ENCODE measurements around the gene SLC5A6.
"Not testable (repeated sequence)": the region's sequence is repeated elsewhere in the genome, so short reads cannot be mapped to it uniquely, and the experiment has no call there.

SLC5A6 gene

DNA sequence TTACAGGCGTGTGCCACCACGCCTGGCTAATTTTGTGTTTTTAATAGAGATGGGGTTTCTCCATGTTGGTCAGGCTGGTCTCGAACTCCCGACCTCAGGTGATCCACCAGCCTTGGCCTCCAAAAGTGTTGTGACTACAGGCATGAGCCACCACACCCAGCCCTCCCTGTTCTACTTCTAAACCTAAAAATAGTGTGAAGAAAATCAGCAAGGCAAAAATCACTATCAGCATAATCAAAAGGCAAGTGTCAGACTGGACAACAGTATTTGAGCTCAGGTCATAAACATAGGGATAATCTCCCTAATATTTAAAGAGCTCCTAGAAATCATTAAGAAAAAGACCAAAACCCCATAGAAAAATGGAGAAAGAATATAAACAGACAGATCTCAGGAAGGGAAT lies 36.3 kb downstream of the SLC5A6 start:
- not testable (repeated sequence) for FAIRE-seq; DNase-seq (ENCODE audit: low spot score)

DNA sequence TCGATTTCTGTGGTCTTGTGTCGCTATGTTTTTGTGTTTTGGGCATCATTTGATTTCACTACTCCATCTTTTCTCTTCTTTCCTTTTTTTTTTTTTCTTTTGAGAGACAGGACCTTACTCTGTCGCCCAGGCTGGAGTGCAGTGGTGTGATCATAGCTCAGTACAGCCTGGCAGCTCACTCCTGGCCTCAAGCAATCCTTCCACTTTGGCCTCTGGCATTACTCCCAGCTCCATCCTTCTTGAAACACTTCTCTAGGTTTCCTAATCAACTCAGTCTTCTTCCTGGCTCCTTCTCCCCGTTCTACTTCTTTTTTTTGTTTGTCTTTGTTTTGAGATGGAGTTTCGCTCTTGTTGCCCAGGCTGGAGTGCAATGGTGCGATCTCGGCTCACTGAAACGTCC lies 36.7 kb downstream of the SLC5A6 start:
- DNase-seq (ENCODE audit: low spot score): no peak

DNA sequence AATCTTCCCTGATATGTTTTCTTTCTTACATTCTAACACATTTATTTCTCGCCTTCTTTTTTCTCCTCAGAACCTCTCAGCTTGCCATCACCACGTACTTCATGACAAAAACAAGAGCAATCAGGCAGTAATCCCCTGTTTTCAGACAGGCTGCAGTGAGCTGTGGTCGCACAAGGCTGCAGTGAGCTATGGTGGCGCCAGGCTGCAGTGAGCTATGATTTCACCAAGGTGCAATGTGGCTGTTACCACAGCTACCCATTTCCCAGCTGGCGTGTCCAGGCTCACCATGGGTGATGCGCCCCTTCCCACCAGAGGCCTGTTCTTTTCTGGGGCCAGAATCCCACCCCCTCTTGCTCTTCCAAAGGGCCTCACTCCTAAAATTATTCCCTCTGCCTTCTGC lies 37.4 kb downstream of the SLC5A6 start:
- FAIRE-seq: no peak
- DNase-seq (ENCODE audit: low spot score): no peak

More for the DNA sequence above, 36.7 kb downstream of the SLC5A6 start:
- FAIRE-seq: no peak

DNA sequence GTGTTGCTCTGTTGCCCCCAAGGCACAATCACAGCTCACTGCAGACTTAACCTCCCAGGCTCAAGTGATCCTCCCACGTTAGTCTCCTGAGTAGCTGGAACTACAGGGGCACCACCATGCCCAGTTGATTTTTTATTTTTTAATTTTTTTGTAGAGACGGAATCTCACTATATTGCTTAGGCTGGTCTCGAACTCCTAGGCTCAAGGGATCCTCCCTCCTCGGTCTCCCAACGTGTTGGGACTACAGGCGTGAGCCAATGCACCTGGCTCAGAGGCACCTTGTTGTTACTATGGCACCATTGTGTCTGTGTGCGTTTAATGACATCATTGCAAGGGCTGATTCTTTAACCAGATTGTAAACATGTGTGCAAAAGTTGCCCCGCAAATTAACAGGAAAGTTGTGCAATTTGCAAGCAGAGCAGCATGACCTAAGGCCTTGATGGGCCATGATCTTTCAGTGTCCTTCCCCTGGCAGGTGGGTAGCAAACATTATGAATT lies 40.7 kb downstream of the SLC5A6 start:
- FAIRE-seq: no peak
- no peak for DNase-seq (ENCODE audit: low spot score)

DNA sequence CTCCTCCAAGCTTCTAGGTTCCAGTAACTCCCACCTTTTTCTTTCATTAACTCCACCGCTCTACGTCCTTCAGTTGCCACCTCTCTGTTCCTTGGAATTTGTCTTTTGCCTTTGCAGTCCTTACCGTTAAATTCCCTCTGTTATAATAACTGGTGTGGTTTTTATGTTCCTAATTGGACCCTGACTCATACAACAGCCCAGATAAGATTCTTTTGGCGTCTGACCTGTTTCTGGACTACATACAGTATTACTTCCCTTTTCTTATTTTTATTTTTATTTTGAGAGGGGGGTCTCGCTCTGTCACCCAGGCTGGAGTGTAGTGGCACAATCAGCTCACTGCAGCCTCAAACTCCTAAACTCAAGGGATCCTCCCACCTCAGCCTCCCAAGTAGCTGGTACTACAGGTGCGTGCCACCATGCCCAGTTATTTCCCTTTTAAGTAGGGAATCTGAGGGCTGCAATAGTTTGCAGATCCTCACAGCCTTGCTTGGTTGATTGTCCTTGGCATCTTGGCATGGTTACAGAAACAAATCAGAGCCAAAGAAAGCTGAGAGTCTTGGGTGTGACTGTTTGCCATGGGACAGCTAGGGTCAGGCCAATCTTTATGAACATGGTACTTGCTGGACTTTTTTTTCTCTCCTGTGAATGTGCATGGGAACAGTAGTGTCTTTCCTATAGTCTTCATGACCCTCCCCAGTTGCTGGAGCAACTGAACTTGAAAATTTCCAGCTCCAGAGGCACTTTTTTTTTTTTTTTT lies 41.3 kb downstream of the SLC5A6 start:
- DNase-seq (ENCODE audit: low spot score) (no peak), FAIRE-seq (no peak)

DNA sequence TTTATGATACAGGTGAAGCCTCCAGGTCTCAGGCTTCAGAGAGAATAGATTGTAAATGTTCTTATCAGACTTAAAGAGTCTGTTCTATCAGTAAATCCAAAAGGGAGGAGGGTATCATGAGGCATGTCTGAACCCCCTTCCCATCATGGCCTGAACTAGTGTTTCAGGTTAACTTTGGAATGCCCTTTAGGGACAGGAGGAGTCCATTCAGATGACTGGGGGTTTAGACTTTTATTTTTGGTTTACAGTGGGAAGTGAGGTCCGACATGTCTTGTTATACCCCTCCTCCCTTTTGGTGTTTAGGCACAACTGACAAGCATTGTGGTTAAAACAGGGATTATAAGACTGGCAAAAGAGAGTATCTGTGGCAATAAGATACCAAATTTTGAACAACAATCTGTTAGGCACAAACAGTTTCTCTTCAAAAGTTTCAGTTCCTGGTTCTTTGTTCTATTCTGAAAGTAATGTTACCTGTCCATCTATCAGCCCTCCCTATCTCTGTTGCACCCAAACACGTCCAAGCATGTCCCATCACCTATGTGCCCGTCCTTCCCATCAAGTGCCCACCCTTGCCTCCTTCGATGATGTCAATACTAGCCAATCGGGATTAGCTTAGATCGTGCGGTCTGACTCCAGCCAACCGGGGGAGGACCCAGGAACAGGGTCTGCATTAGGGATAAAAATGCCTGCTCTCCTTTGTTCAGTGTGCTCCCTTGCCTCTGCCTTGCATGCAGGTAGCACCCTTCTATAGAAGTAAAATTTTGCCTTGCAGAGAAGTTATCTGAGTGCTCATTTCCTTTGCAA lies 46.9 kb downstream of the SLC5A6 start:
- DNase-seq (ENCODE audit: low spot score) (no peak), FAIRE-seq (no peak)

DNA sequence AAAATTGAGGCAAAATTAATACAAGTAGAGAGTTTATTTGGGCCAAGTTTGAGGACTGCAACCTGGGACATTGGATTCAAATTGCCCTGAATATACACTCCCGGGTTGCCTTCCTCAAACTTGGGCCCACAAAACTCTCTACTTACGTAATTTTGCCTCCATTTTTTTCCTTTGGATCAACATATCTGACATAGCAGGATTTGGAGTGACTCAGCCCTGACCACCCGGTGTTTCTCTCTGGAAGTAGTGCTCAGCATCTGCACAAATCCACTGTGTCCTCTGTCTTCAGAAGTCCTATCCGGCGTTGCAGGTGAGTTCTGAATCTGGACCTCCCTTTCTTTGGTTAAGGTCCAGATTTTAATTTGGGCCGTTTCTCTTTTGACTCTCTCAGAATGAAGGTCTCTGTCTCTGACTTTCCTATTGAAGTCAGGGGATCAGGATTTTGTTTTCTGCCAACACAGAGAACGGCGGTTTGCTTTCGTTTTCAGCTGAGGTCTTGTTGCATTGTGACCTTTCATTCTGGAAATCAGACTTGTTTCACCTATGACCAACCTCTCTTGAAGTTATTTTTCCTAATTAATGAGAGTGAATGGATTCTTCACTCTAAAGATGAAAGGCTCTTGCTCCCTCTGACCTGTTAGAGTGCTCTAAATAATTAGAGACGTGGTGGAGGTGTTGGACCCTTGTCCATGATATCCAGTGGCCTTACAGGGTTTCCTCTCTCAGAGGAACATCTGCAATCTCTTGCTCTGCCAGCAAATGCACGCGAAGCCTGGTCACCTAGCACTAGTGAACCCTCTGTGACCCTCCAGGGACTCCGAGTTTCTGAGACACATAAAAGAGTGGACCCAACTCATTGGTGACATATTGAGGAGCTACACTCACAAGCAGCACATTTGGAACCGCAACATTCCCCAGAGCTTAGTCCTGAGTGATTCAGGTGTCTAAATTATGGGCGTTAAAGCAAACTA lies 49.6 kb downstream of the SLC5A6 start:
- FAIRE-seq: no peak
- DNase-seq (ENCODE audit: low spot score): no peak

DNA sequence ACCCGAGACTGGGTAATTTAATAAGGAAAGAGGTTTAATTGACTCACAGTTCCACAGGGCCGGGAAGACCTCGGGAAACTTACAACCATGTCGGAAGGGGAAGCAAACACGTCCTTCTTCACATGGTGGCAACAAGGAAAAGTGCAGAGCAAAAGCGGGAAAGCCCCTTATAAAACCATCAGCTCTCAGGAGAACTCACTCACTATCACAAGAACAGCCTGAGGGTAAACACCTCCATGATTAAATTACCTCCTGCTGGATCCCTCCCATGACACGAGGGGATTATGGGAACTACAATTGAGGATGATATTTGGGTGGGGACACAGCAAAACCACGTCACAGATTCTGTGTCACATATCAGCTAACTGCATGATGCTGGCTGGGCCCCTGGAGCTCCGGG lies 51.9 kb downstream of the SLC5A6 start:
- DNase-seq (ENCODE audit: low spot score) (no peak), FAIRE-seq (no peak)

DNA sequence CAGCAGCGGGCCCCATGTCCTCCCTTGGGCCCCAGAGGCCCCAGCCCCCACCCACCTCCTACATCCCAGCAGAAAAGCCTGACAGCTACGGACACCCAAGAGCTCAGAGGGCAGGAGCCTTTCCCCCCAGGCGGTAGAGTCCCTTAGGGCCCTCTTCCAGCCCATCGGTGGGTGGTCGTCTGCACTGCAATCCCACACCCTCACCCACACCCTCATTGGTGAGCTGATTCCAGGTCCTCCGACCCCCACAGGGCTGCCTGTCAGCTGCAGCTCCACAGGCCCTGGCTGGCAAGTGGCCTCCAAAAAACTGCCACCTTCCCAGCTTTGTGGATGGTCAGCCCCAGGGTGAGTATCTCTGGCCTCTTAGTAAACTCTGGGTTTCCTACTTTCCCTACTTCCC lies 52.8 kb downstream of the SLC5A6 start:
- no peak for DNase-seq (ENCODE audit: low spot score)
- no peak for FAIRE-seq

DNA sequence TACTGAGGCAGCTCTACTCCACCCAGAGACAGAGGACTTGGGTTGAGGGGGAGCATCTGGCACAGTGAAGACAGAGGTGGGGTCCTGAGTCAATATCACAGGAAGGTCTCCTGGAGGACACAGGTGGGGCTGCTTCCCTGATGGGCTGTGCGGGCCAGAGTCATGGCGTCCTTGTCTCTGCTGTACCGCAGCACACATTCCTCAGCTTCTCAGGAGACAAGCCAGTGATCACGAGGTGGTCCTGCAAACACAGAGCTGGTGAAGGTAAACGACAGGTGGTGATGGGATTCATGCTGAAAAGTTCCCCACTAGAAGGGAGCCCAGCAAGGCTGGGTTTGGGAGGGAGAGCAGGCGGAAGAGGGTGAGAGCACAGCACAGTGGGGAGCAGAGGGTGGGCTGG lies 53.6 kb downstream of the SLC5A6 start:
- DNase-seq (ENCODE audit: low spot score) (no peak), FAIRE-seq (no peak)

DNA sequence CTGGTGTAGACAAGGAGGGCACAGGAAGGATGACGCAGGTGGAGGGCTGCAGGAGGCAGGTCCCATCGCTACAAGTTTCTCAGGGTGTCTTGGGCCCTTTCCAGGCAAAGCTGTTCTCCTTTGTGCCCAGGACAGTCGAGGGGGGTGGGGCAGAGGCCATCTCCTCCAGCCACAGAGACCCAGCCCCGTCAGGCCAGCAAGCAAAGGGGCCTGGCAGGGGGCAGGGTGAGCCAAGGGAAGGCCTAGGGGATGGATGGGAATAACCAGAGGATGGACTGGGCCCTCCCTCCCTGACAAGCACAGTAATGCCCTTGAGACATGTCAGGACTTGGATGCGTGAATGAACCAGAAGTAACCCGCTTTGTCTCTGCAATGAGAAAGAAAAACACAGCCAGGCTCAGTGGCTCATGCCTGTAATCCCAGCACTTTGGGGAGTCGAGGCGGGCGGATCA lies 57.0 kb downstream of the SLC5A6 start:
- FAIRE-seq (no peak), DNase-seq (ENCODE audit: low spot score) (no peak)

DNA sequence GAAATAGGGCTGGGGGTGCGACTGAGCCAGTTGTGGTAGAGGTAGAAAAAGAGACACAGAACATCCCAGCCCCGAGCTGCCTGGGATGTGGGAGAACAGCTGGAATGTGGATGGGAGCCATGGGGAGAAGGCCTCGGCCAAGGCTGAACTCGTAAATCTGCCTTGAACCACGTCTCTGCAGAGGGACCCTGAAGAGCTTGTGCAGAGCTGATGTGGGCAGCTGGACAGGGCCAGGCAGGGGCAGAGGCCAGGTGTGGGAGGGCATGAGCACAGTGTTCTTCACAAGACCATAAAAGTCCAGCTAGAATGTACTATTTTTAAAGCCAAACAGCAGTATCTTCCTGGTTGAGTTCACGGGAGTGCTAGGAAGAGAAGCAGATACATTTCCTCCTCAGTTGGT lies 57.6 kb downstream of the SLC5A6 start:
- DNase-seq (ENCODE audit: low spot score) (no peak), FAIRE-seq (no peak)

DNA sequence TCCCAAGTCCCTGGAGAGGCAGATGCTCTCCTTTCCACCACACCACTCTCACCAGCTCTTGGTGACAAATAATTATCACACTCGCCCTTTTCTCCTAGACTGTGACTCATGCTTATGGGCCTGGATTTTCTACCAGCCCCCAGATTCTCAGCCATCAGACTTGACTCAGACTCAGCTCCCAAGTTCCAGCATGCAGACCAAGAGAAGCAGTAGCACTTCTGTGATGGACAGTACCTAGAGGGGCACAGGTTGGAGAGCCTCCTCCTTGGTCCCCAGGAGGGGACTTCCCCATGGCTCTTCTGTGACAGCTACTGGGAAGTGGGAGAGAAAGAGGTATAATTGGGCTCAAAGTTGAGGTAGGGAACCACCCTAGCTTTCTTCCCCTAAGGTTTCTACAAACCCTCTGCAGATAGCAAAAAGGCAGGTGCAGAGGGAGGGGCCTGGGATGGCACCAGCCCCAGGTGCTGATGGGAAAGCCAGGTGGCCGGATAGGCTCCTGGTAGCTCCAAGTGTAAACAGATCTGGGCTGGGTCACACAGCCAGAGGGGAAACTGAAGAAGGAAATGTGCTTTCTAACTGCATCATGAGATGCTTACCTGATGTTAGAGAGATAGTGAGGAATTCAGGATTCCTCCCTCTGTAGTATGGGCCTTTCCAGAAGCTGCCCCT lies 59.1 kb downstream of the SLC5A6 start:
- DNase-seq (ENCODE audit: low spot score) (no peak), FAIRE-seq (no peak)

DNA sequence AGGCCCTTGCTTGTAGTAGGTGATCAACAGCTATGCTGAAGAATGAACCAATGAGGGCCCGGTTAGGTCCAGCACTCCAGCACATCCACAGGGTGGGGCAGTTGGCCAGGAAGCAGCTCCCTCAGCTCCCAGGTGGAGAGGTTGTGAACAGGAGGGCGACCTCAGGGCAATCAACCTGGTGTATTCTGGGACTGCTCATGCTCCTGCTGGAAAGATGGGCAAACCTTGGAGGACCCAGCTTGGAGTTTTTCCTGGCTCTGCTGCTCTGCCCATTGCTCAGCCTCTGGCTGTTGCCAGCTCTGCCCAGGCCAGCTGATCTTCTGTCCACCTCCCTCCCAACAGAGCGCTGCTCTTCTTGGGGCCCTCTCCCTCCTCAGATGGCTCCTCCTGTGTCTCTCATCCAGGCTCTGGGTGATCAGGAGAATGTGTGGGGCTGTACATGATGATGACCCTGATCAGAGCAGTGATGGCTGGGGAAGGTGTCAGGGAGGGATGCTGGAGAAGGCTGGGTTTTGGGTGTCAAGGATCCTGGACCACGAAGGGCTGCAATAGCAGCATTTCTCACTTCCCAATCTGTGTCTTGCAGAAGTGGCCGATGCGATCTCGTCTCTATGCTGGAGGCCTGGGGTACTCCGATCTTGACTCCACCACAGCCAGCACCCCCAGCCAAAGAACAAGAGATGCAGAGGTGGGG lies 59.8 kb downstream of the SLC5A6 start:
- FAIRE-seq (no peak), DNase-seq (ENCODE audit: low spot score) (no peak)

DNA sequence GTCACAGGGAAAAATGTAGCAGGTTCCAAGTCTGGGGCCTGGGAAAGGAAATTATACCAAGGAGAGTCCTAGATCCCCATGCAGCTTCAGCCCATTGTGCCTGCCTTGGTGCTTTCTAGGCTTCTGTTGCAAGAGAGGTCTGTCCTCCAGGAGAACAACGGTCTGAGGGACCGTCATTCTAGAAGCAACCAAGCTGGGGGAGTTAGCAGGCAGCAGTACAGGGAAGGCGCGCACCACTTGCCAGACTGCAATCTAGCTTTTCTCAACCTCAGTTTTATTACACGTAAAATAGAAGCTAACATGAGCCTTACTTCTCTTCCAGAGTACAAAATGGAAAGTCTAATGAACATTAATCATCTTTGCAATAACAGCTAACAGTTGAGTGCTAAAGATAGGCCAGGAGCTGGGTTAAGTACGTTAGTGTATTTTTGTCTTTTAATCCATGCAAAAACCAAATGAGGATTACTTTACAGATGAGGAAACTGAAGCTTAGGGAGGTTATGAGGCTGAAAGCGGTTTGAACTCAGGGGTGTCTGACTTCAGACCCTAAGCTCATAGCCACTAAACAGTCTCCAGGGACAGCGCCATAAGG lies 61.3 kb downstream of the SLC5A6 start:
- DNase-seq (ENCODE audit: low spot score): no peak
- no peak for FAIRE-seq
